AG20443 (cell line): ENCODE results near the gene TESK1.
"Not testable (repeated sequence)": the region's sequence is repeated elsewhere in the genome, so short reads cannot be mapped to it uniquely, and the experiment has no call there.

Source experiments
- DNase-seq: peaks from one replicate; pipeline ENCODE4 v3.0.0; 2012; ENCODE audit warnings: low spot score, mixed read lengths

The TESK1 gene

GRCh38 chr9:35579659-35580227, 25.3 kb upstream of the TESK1 start:
- DNase-seq: not testable (repeated sequence)

GRCh38 chr9:35583521-35583920, 21.5 kb upstream of the TESK1 start:
- not testable (repeated sequence) for DNase-seq

GRCh38 chr9:35584681-35585080, 20.4 kb upstream of the TESK1 start:
- not testable (repeated sequence) for DNase-seq

- DNase-seq: not testable (repeated sequence)
These were observed 16.6 kb upstream of the TESK1 start for GRCh38 chr9:35588506-35588905.

GRCh38 chr9:35593581-35593980, 11.5 kb upstream of the TESK1 start:
- no peak for DNase-seq

GRCh38 chr9:35594471-35594870, 10.6 kb upstream of the TESK1 start:
- DNase-seq: no peak

GRCh38 chr9:35596907-35597306, 8.2 kb upstream of the TESK1 start:
- not testable (repeated sequence) for DNase-seq

- DNase-seq: no peak
These were observed 6.0 kb upstream of the TESK1 start for GRCh38 chr9:35598866-35599590.

- DNase-seq: no peak
These were observed 5.1 kb upstream of the TESK1 start for GRCh38 chr9:35599763-35600604.

GRCh38 chr9:35603506-35603985, 1.5 kb upstream of the TESK1 start:
- DNase-seq: peak; percentile 83

- peak; percentile 99 for DNase-seq
These were observed 980 bp upstream of the TESK1 start for GRCh38 chr9:35603986-35604577.

GRCh38 chr9:35605351-35606137, 482 bp downstream of the TESK1 start:
- peak; percentile 22 for DNase-seq

GRCh38 chr9:35606138-35606504, 1.1 kb downstream of the TESK1 start:
- DNase-seq: no peak

- DNase-seq: no peak
These were observed 1.7 kb downstream of the TESK1 start for GRCh38 chr9:35606726-35607125.

GRCh38 chr9:35608221-35608620, 3.2 kb downstream of the TESK1 start:
- DNase-seq: no peak

GRCh38 chr9:35609001-35609819, 4.1 kb downstream of the TESK1 start:
- DNase-seq: no peak

- no peak for DNase-seq
These were observed 4.7 kb downstream of the TESK1 start for GRCh38 chr9:35609820-35610163.

GRCh38 chr9:35611230-35611797, 6.3 kb downstream of the TESK1 start:
- peak; percentile 75 for DNase-seq

- DNase-seq: not testable (repeated sequence)
These were observed 7.0 kb downstream of the TESK1 start for GRCh38 chr9:35612066-35612465.

- DNase-seq: no peak
These were observed 7.8 kb downstream of the TESK1 start for GRCh38 chr9:35612843-35613242.
